Measurements from ENCODE around the gene AP1M1. TPM values are rescaled to one million over a fixed set of nuclear protein-coding genes. Genes with fewer than 3 reads are reported as not detected.

AP1M1 gene
- total RNA-seq, 2 donors from 2014 or later, result 77.5 to 121 TPM

GRCh38 chr19:16249826-16250404 is 52.2 kb downstream of the AP1M1 start:
- no peaks in the 10 kb centered on the region for H3K36me3 ChIP-seq
- no peak overlapping the region for H3K4me3 ChIP-seq
- no peaks in the 10 kb centered on the region for H3K27me3 ChIP-seq (replicated peaks; ENCODE audit: insufficient read depth)
- peaks cover 0 to 13% of the 10 kb centered on the region in 2 donors for H3K4me1 ChIP-seq (ENCODE audit: control insufficient read depth in 1 of 2, low read depth in 2 of 2)
- no peak for ATAC-seq (ENCODE audit: insufficient number of reproducible peaks, low FRiP score, low read depth)
- no peaks in the 10 kb centered on the region for H3K9me3 ChIP-seq
- no peak for DNase-seq (ENCODE audit: low spot score)
- no peak overlapping the region for H3K27ac ChIP-seq
- no peak for TF ChIP-seq CTCF (IDR thresholded peaks at IDR 0.05)

GRCh38 chr19:16252459-16253205 is 54.9 kb downstream of the AP1M1 start:
- Histone ChIP-seq H3K36me3 (no peaks in the 10 kb centered on the region), H3K4me1 (ENCODE audit: control insufficient read depth in 1 of 2, low read depth in 2 of 2) (peaks cover 0 to 13% of the 10 kb centered on the region in 2 donors), H3K9me3 (no peaks in the 10 kb centered on the region), H3K4me3 (no peak overlapping the region), H3K27me3 (replicated peaks; ENCODE audit: insufficient read depth) (no peaks in the 10 kb centered on the region), H3K27ac (no peak overlapping the region)
- ATAC-seq (ENCODE audit: insufficient number of reproducible peaks, low FRiP score, low read depth), result no peak
- no peak for DNase-seq (ENCODE audit: low spot score)
- no peak for TF ChIP-seq CTCF (IDR thresholded peaks at IDR 0.05)

- no peak for ATAC-seq (ENCODE audit: insufficient number of reproducible peaks, low FRiP score, low read depth)
- Histone ChIP-seq H3K27me3 (replicated peaks; ENCODE audit: insufficient read depth) (no peaks in the 10 kb centered on the region), H3K27ac (no peak overlapping the region), H3K9me3 (no peaks in the 10 kb centered on the region), H3K36me3 (no peaks in the 10 kb centered on the region), H3K4me1 (ENCODE audit: control insufficient read depth in 1 of 2, low read depth in 2 of 2) (peaks cover 8 to 27% of the 10 kb centered on the region in 2 donors), H3K4me3 (no peak overlapping the region)
- no peak for TF ChIP-seq CTCF (IDR thresholded peaks at IDR 0.05)
- no peak for DNase-seq (ENCODE audit: low spot score)
Measured at GRCh38 chr19:16254851-16255408, 57.2 kb downstream of the AP1M1 start.

- no peak for TF ChIP-seq CTCF (IDR thresholded peaks at IDR 0.05)
Measured at GRCh38 chr19:16257509-16258002, 59.8 kb downstream of the AP1M1 start.

GRCh38 chr19:16258440-16258903 is 60.8 kb downstream of the AP1M1 start:
- ATAC-seq (ENCODE audit: insufficient number of reproducible peaks, low FRiP score, low read depth) (no peak), DNase-seq (ENCODE audit: low spot score) (no peak)
- no peaks in the 10 kb centered on the region for H3K36me3 ChIP-seq
- no peaks in the 10 kb centered on the region for H3K9me3 ChIP-seq
- no peak for TF ChIP-seq CTCF (IDR thresholded peaks at IDR 0.05)
- peak overlapping the region; percentile 42 for H3K4me3 ChIP-seq
- H3K4me1 ChIP-seq (ENCODE audit: control insufficient read depth in 1 of 2, low read depth in 2 of 2), result peaks cover 8 to 23% of the 10 kb centered on the region in 2 donors
- no peaks in the 10 kb centered on the region for H3K27me3 ChIP-seq (replicated peaks; ENCODE audit: insufficient read depth)
- H3K27ac ChIP-seq, result peak overlapping the region; percentile 3 to 71

More at GRCh38 chr19:16257509-16258002, 59.8 kb downstream of the AP1M1 start:
- H3K9me3 ChIP-seq, result no peaks in the 10 kb centered on the region
- H3K36me3 ChIP-seq, result no peaks in the 10 kb centered on the region
- peaks cover 8 to 23% of the 10 kb centered on the region in 2 donors for H3K4me1 ChIP-seq (ENCODE audit: control insufficient read depth in 1 of 2, low read depth in 2 of 2)
- H3K27me3 ChIP-seq (replicated peaks; ENCODE audit: insufficient read depth), result no peaks in the 10 kb centered on the region
- ATAC-seq (ENCODE audit: insufficient number of reproducible peaks, low FRiP score, low read depth), result no peak
- H3K27ac ChIP-seq, result peak overlapping the region; percentile 3 to 71
- no peak overlapping the region for H3K4me3 ChIP-seq
- DNase-seq (ENCODE audit: low spot score), result no peak

Data from thoracic aorta (tissue), 2 donors.